Brain microvascular endothelial cell (primary cell): ENCODE data around the gene CUBN.

Experiments
- DNase-seq: peaks from one replicate; pipeline ENCODE4 v3.0.0-alpha.2; 2020
- H3K27ac ChIP-seq: fragments of 250-450 bp; sonication (Bioruptor Pico); 2 replicates; pipeline ENCODE4 v1.5.1; 2020; ENCODE audit warnings: mild to moderate bottlenecking, moderate library complexity
- H3K27me3 ChIP-seq: fragments of 250-450 bp; sonication (Bioruptor Pico); replicated peaks from 2 replicates; pipeline ENCODE4 v1.5.1; 2020; ENCODE audit warnings: mild to moderate bottlenecking
- H3K36me3 ChIP-seq: fragments of 250-450 bp; sonication (Bioruptor Pico); replicated peaks from 2 replicates; pipeline ENCODE4 v1.5.1; 2020; ENCODE audit warnings: mild to moderate bottlenecking
- H3K4me3 ChIP-seq: 2 replicates; pipeline ENCODE4 v1.5.1; 2011; ENCODE audit warnings: low read depth, mild to moderate bottlenecking, control low read depth, low read length, moderate library complexity
- CTCF ChIP-seq: IDR thresholded peaks from 2 replicates; pipeline ENCODE4 v1.5.1; 2011; ENCODE audit warnings: low read depth, mild to moderate bottlenecking, moderate library complexity, low read length, control low read depth, inconsistent platforms; ENCODE audit errors: missing control alignments
- in situ Hi-C: cut with HindIII; loops from 2 replicates; pipeline ENCODE4 v1.10.0; 2017; ENCODE audit warnings: low sequenced_read_pairs, low pct_ligation_motif_present

CUBN gene

GRCh38 chr10:17146892-17147291 lies 17.3 kb upstream of the CUBN start:
- TF ChIP-seq CTCF = no peak
- H3K27ac ChIP-seq = no peak overlapping the region
- H3K36me3 ChIP-seq = no peaks in the 10 kb centered on the region
- in situ Hi-C loops = no loop called here
- no peak overlapping the region for H3K4me3 ChIP-seq
- H3K27me3 ChIP-seq = no peaks in the 10 kb centered on the region
- no peak for DNase-seq

- Histone ChIP-seq H3K27ac (no peak overlapping the region), H3K4me3 (no peak overlapping the region), H3K36me3 (no peaks in the 10 kb centered on the region), H3K27me3 (no peaks in the 10 kb centered on the region)
- TF ChIP-seq CTCF = no peak
- DNase-seq = no peak
- in situ Hi-C loops = no loop called here
Observed at GRCh38 chr10:17145239-17145638, 15.6 kb upstream of the CUBN start.

GRCh38 chr10:17144757-17145156 lies 15.1 kb upstream of the CUBN start:
- no peak overlapping the region for H3K4me3 ChIP-seq
- no peak overlapping the region for H3K27ac ChIP-seq
- no peak for TF ChIP-seq CTCF
- no peak for DNase-seq
- no peaks in the 10 kb centered on the region for H3K36me3 ChIP-seq
- no peaks in the 10 kb centered on the region for H3K27me3 ChIP-seq
- in situ Hi-C loops = no loop called here

GRCh38 chr10:17144032-17144431 lies 14.4 kb upstream of the CUBN start:
- H3K36me3 ChIP-seq = no peaks in the 10 kb centered on the region
- no peak overlapping the region for H3K27ac ChIP-seq
- no peaks in the 10 kb centered on the region for H3K27me3 ChIP-seq
- in situ Hi-C loops = no loop called here
- H3K4me3 ChIP-seq = no peak overlapping the region
- no peak for TF ChIP-seq CTCF
- no peak for DNase-seq

GRCh38 chr10:17143055-17143690 lies 13.6 kb upstream of the CUBN start:
- H3K27ac ChIP-seq = no peak overlapping the region
- no peak for DNase-seq
- H3K4me3 ChIP-seq = no peak overlapping the region
- in situ Hi-C loops = no loop called here
- no peaks in the 10 kb centered on the region for H3K36me3 ChIP-seq
- H3K27me3 ChIP-seq = no peaks in the 10 kb centered on the region
- TF ChIP-seq CTCF = no peak
